GM19025 (cell line): Measurements from ENCODE around the gene SBF2.
"Not testable (repeated sequence)": the region's sequence is repeated elsewhere in the genome, so short reads cannot be mapped to it uniquely, and the experiment has no call there.

ENCODE experiments used
- ATAC-seq: cut with Tn5 transposase; IDR thresholded peaks from one replicate; pipeline ENCODE4 v1.9.1; 2021; ENCODE audit warnings: mild to moderate bottlenecking, low read depth, moderate library complexity; ENCODE audit not compliant: unreplicated experiment

Gene SBF2

GRCh38 chr11:10208131-10208575, 85.9 kb downstream of the SBF2 start:
- no peak for ATAC-seq

GRCh38 chr11:10205928-10206327, 88.1 kb downstream of the SBF2 start:
- no peak for ATAC-seq

GRCh38 chr11:10204021-10204420, 90.0 kb downstream of the SBF2 start:
- no peak for ATAC-seq

- ATAC-seq, result no peak
Measured at GRCh38 chr11:10201343-10201742, 92.7 kb downstream of the SBF2 start.

GRCh38 chr11:10197091-10197490, 96.9 kb downstream of the SBF2 start:
- ATAC-seq, result no peak

- ATAC-seq, result no peak
Measured at GRCh38 chr11:10192036-10192435, 102.0 kb downstream of the SBF2 start.

GRCh38 chr11:10181811-10182210, 112.2 kb downstream of the SBF2 start:
- ATAC-seq, result no peak

GRCh38 chr11:10164621-10165020, 129.4 kb downstream of the SBF2 start:
- ATAC-seq, result no peak

GRCh38 chr11:10162222-10162621, 131.8 kb downstream of the SBF2 start:
- ATAC-seq, result no peak

- ATAC-seq, result no peak
Measured at GRCh38 chr11:10160350-10160749, 133.7 kb downstream of the SBF2 start.

- no peak for ATAC-seq
Measured at GRCh38 chr11:10158461-10158860, 135.6 kb downstream of the SBF2 start.

GRCh38 chr11:10155793-10156490, 138.1 kb downstream of the SBF2 start:
- ATAC-seq, result no peak

- no peak for ATAC-seq
Measured at GRCh38 chr11:10150800-10151199, 143.2 kb downstream of the SBF2 start.

- no peak for ATAC-seq
Measured at GRCh38 chr11:10149553-10149952, 144.5 kb downstream of the SBF2 start.

- no peak for ATAC-seq
Measured at GRCh38 chr11:10147195-10147594, 146.8 kb downstream of the SBF2 start.

GRCh38 chr11:10144954-10145353, 149.1 kb downstream of the SBF2 start:
- ATAC-seq, result no peak

- ATAC-seq, result no peak
Measured at GRCh38 chr11:10139656-10140055, 154.4 kb downstream of the SBF2 start.

- ATAC-seq, result no peak
Measured at GRCh38 chr11:10139143-10139542, 154.9 kb downstream of the SBF2 start.

GRCh38 chr11:10134975-10135481, 159.0 kb downstream of the SBF2 start:
- ATAC-seq, result no peak

- ATAC-seq, result not testable (repeated sequence)
Measured at GRCh38 chr11:10134226-10134625, 159.8 kb downstream of the SBF2 start.

GRCh38 chr11:10133251-10133650, 160.8 kb downstream of the SBF2 start:
- not testable (repeated sequence) for ATAC-seq

- ATAC-seq, result no peak
Measured at GRCh38 chr11:10130875-10131274, 163.1 kb downstream of the SBF2 start.
